HG02970 (cell line): ENCODE measurements around the gene ZNF274.
"Not testable (repeated sequence)": the region's sequence is repeated elsewhere in the genome, so short reads cannot be mapped to it uniquely, and the experiment has no call there.

Experiments used
- ATAC-seq: cut with Tn5 transposase; IDR thresholded peaks from one replicate; pipeline ENCODE4 v1.9.1; 2021; ENCODE audit warnings: mild to moderate bottlenecking, moderate library complexity, moderate number of reproducible peaks; ENCODE audit not compliant: unreplicated experiment, low FRiP score

ZNF274 gene

GRCh38 chr19:58209577-58209976 lies 26.7 kb downstream of the ZNF274 start:
- no peak for ATAC-seq

- ATAC-seq, result no peak
Measured at GRCh38 chr19:58212336-58213074, 29.6 kb downstream of the ZNF274 start.

- ATAC-seq, result no peak
Measured at GRCh38 chr19:58213075-58213369, 30.2 kb downstream of the ZNF274 start.

- no peak for ATAC-seq
Measured at GRCh38 chr19:58217069-58217481, 34.2 kb downstream of the ZNF274 start.

DNA sequence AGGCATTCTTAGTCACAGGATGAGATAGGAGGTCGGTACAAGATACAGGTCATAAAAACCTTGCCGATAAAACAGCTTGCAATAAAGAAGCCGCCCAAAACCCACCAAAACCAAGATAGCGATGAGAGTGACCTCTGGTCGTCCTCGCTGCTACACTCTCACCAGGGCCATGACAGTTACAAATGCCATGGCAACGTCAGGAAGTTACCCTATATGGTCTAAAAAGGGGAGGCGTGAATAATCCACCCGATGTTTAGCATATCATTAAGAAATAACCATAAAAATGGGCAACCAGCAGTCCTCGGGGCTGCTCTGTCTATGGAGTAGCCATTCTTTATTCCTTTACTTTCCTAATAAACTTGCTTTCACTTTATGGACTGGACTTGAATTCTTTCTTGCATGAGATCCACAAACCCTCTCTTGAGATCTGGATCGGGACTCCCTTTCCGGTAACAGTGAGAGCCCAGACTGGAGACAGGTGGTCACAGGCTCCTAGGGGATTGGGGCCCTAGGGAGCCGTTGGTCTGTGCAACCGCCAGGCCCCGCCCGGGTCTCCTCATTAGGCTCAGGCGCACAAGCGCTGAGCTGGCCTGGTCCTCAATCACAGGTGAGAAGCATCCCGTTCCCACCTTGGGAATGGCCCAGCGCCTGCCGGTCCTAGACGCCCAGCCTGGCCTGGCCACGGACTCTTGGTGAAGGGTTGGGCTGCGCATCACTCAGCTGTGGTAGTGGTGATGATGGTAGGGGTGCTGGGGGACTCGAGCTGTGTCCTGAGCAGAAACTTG lies 34.9 kb downstream of the ZNF274 start:
- ATAC-seq, result no peak

DNA sequence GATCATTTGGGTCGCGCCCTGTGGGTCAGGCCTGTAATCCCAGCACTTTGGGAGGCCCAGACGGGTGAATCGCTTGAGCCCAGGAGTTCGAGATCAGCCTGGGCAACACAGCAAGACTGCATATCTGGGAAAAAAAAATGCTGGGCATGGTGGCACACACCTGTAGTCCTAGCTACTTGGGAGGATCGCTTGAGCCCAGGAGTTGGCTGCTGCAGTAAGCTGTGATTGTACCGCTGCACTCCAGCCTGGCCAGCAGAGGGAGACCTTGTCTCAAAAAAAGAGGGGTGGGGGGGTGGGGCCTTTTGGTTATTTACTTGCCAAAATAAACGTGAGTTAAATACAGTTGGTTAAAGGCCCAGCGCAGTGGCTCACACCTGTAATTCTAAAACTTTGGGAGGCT lies 36.0 kb downstream of the ZNF274 start:
- ATAC-seq, result no peak

DNA sequence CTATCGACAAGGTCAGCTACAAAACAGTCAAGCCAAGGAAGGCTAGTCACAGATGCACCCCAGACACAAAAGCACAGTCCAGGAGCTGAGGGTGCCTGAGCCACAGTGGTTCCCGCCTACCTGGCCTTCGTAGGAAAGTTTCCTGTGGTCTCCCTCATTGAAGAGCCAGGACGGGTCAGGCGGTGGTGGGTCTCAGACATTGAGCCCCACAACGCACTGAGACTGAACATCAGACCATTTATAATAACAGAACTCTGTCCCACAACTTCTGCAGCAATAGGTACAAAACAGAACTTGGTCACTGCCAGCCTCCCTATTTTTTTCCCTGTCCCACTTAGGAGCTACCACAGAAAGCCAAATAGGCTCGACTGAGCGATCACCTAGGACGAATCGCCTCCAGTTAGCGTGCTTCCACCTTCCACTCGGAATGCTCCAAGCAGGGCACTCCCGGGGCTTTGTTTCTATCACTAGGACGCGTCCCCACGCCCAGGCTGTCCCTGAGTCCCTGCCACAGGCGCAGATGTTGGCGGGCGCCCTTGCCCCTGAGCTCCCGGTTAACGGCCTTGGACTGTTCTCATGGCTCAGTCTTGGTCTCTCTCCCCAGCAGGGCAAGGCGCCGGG lies 45.2 kb downstream of the ZNF274 start:
- no peak for ATAC-seq

GRCh38 chr19:58228585-58229254 lies 45.9 kb downstream of the ZNF274 start, which contains the start of gene ZNF544:
Gene ZNF544, plus strand, starts transcription at chr19:58228914. Its CDS starts 15,110 bp downstream, at chr19:58244024.
- no peak for ATAC-seq

DNA sequence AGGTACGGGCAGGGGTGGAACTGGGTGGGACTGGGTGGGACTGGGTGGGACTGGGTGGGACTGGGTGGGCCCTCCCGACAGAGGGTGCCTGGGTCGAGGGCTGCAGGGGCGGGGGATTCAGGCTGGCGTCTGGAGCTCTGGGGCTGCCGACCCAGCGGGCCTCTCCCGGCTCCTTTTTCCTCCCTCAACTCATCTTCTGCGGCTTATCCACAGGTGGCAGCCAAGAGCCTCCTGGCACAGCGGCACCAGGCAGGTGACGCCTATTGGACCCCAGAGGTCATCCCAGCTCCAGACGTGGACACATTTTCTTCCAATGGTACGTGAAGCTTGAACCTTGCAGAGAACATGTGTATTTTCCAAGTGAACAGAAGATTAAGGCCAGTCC lies 46.4 kb downstream of the ZNF274 start:
- ATAC-seq, result no peak

DNA sequence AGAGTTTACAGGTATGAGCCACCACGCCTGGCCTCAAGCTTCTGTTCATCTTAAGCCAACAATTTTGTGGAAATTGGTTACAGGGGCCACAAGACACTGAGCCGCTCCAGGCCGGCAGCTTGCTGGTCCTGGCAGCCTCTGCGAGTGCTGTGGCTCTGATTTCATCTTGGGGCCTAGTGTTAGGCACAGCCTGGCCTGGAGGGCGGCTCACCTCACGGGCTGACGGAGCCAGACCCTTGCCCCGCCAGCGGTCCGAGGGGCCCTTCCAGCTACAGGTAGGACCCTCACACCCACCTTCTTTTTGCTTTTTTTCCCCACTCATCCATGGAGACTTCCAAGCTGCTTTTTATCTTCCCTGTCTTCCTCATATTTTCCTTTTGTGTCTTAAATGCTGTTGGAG lies 54.5 kb downstream of the ZNF274 start:
- ATAC-seq, result no peak

DNA sequence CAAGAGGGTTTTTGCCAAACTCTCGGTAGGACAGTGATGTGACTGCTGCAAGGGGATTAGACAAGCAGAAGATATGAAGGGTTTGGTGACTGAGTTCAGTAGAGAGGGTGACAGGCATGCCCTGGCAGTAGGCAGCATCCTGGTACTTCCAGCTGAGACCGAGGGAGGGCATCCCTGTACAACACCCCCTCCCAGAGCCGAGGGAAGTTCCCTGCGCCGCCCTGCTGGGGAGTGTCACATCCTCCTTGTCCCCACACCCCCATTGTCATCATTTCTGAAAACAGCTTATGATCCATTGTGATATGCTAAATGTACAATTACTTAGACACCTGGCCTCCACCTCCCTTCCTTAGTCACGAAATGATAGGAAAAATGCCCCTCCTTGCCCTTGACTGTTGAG lies 60.5 kb downstream of the ZNF274 start:
- ATAC-seq, result no peak

GRCh38 chr19:58248886-58249285 lies 66.0 kb downstream of the ZNF274 start:
- no peak for ATAC-seq

DNA sequence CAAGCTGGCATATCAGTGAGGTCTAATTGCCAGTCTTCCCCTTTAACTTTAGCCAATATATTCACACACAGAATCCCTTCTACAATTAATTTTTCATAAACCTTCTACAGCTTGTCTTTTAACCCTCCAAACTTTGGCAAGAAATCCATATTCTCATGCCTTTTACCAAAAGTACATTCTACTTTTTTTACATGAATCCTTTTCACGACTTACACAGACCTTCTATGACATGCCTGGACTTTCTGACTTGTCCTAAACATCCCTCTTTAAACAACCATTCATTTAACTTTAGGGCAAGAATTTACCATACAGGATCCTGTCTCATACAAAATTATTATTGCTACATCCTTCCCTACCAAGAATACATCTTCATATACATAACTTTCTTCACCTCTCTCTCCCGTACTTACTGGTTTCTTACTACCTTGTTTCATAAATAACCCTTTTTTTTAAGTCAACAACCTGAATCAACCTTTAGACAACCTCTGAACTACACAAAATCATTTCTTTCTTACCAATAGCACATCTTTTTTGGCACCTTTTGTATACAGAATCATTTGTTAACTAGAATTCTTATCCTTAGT lies 69.3 kb downstream of the ZNF274 start:
- ATAC-seq, result no peak

DNA sequence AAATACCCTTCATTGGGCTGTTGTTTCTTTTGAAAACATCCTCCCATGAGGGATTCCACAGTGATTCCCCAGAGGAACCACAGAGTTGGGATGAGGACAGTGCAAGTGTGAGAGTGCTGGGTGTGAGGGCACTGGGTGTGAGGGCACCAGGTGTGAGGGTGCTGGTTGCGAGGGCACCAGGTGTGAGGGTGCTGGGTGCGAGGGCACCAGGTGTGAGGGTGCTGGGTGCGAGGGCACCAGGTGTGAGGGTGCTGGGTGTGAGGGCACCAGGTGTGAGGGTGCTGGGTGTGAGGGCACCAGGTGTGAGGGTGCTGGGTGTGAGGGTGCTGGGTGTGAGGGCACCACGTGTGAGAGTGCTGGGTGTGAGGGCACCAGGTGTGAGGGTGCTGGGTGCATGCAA lies 75.4 kb downstream of the ZNF274 start:
- not testable (repeated sequence) for ATAC-seq

GRCh38 chr19:58261600-58261967 lies 78.7 kb downstream of the ZNF274 start:
- no peak for ATAC-seq

DNA sequence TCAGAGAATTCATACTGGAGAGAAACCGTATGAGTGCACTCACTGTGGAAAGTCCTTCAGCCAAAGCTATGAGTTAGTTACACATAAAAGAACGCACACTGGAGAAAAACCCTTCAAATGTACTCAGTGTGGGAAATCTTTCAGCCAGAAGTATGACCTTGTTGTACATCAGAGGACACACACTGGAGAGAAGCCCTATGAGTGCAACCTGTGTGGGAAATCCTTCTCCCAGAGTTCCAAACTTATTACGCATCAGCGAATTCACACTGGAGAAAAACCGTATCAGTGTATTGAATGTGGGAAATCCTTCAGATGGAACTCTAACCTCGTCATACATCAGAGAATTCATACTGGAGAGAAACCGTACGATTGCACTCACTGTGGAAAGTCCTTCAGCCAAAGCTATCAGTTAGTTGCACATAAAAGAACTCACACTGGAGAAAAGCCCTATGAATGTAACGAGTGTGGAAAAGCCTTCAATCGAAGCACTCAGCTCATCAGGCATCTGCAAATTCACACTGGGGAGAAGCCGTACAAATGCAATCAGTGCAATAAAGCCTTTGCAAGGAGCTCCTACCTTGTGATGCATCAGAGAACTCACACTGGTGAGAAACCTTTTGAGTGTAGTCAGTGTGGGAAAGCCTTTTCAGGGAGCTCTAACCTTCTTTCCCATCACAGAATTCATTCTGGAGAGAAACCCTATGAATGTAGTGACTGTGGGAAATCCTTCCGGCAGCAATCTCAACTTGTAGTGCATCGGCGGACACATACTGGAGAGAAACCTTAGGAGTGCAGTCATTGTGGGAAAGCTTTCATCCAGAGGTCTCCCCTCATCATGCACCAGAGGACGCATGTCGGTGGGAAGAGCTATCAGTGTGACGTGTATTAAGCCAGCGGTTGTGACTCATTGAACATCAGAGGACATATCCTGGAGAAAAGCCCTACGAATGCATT lies 79.4 kb downstream of the ZNF274 start:
- ATAC-seq, result no peak

GRCh38 chr19:58262922-58263296 lies 80.0 kb downstream of the ZNF274 start:
- ATAC-seq, result no peak
